H1 (cell line): ENCODE measurements around the gene CPEB1. TPM values are rescaled to one million over a fixed set of nuclear protein-coding genes. Genes with fewer than 3 reads are reported as not detected.

Source experiments
- RBBP5 ChIP-seq: IDR thresholded peaks from 2 replicates; pipeline ENCODE4 v1.7.1; 2012; ENCODE audit warnings: low read depth, mild to moderate bottlenecking, inconsistent platforms, low read length, moderate library complexity, borderline replicate concordance
- polyA plus RNA-seq, 7 experiments: library from polyadenylated mRNA; depleted of rRNA in 3 of 7; stranded (reverse) in 5 of 7; unstranded in 2 of 7; fragments of >200 nt in 5 of 7; fragments of 200-250 nt in 2 of 7; gene quantifications; 1 replicate in 5 of 7; 2 replicates in 1 of 7; 4 replicates in 1 of 7; pipeline versions ENCODE4 v1.2.1 to v1.2.3, GENCODE V29; 2011 to 2013; ENCODE audit warnings: missing spikeins in 2 of 7, mixed read lengths in 2 of 7
- total RNA-seq: library from RNA; stranded (reverse); fragmentation: NEBNext Ultra II Directional; extraction: Animal tissue kit (Norgen Biotek cat#: 25700); gene quantifications from 2 replicates; pipeline ENCODE4 v1.2.1, GENCODE V29; 2021

The CPEB1 gene
- total and polyA plus RNA-seq, 2 of the 8 experiments (the other 6 are each of a cell fraction or from before 2014, with no cell fraction given): 4.4 to 4.5 TPM

DNA sequence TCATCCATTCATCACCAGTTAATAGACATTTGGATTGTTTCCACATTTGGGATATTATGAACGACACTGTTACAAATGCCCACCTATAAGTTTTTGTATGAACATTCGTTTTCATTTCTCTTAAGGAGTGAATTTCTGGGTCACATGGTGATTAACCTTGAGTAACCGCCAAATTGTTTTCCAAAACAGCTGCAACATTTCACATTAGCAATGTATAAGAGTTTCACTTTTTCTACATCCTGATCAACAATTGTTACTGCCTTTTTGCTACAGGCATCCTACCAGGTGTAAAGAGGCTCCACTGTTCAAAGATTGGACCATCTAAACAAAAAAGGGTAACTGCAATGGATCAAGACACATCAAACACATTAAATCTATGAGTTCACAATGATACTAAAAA, 52.0 kb downstream of the CPEB1 start (continued):
- TF ChIP-seq RBBP5: no peak
- TF ChIP-seq, all 59 proteins: peak for 0
